H1 (cell line): ENCODE measurements around the gene FAM167B. TPM values are rescaled to one million over a fixed set of nuclear protein-coding genes. Genes with fewer than 3 reads are reported as not detected.

ENCODE experiments used
- CTCF ChIA-PET: fragments of 300-600 bp; sonication (Branson Sonifier 250); formaldehyde crosslinking; loops from one replicate; lab custom pipeline; 2021; ENCODE audit not compliant: partially characterized antibody; lab: Charles Lee
- POLR2A ChIA-PET: fragments of 300-600 bp; sonication (Branson Sonifier 250); formaldehyde crosslinking; loops from one replicate; lab custom pipeline; 2021; ENCODE audit warnings: inconsistent platforms; ENCODE audit not compliant: partially characterized antibody; lab: Charles Lee
- DNase-seq, 2 experiments: peaks; one replicate each; pipeline versions ENCODE4 v3.0.0 to v3.0.0-alpha.2; 2010 to 2022; ENCODE audit warnings: low spot score in 2 of 2, low read depth in 1 of 2, mixed read lengths in 1 of 2
- FAIRE-seq: peaks from 2 replicates; lab custom pipeline; 2011; peaks lifted over from hg19 to GRCh38; lab: Jason Lieb, UNC
- H2AFZ ChIP-seq: 2 replicates; pipeline ENCODE4 v1.8.1; 2012; ENCODE audit warnings: low read length, inconsistent platforms
- H2AK5ac ChIP-seq: 2 replicates; pipeline ENCODE4 v1.6.1; 2013; ENCODE audit warnings: low read depth, low read length
- H2BK120ac ChIP-seq: replicated peaks from 2 replicates; pipeline ENCODE3; 2013; ENCODE audit warnings: low read depth, low read length, inconsistent platforms
- H2BK12ac ChIP-seq: 2 replicates; pipeline ENCODE4 v1.6.1; 2013; ENCODE audit warnings: low read depth, low read length
- H2BK15ac ChIP-seq: 2 replicates; pipeline ENCODE4 v1.6.1; 2013; ENCODE audit warnings: low read length
- H2BK20ac ChIP-seq: 2 replicates; pipeline ENCODE4 v1.6.1; 2013; ENCODE audit warnings: low read length
- H2BK5ac ChIP-seq: 2 replicates; pipeline ENCODE4 v1.6.1; 2013; ENCODE audit warnings: low read depth, low read length
- H3K14ac ChIP-seq: 2 replicates; pipeline ENCODE4 v1.6.1; 2013; ENCODE audit warnings: inconsistent platforms; ENCODE audit not compliant: insufficient read length
- H3K18ac ChIP-seq: 2 replicates; pipeline ENCODE4 v1.6.1; 2013; ENCODE audit warnings: low read length; ENCODE audit errors: extremely low read depth
- H3K23ac ChIP-seq: 2 replicates; pipeline ENCODE4 v1.6.1; 2013; ENCODE audit warnings: inconsistent platforms; ENCODE audit not compliant: insufficient read length
- H3K23me2 ChIP-seq: 2 replicates; pipeline ENCODE4 v1.6.1; 2013; ENCODE audit warnings: low read depth, low read length
- H3K27ac ChIP-seq: 2 replicates; pipeline ENCODE4 v1.6.1; 2011; ENCODE audit warnings: low read depth, low read length, inconsistent platforms
- H3K27me3 ChIP-seq, 4 experiments: replicated peaks in 1 of 4; 1 replicate in 1 of 4; 2 replicates in 3 of 4; pipeline versions ENCODE4 v1.6.1 to v1.8.1; 2011 to 2013; ENCODE audit warnings: low read length in 3 of 4, mild to moderate bottlenecking in 3 of 4, inconsistent platforms in 2 of 4, mixed read lengths in 2 of 4, moderate library complexity in 1 of 4; ENCODE audit not compliant: control insufficient read depth in 3 of 4, insufficient read depth in 3 of 4; ENCODE audit errors: extremely low read depth in 1 of 4
- H3K36me3 ChIP-seq, 4 experiments: 2 replicates each; pipeline versions ENCODE4 v1.6.1 to v1.8.1; 2011 to 2013; ENCODE audit warnings: mild to moderate bottlenecking in 4 of 4, low read length in 3 of 4, moderate library complexity in 2 of 4, control low read depth in 1 of 4, inconsistent platforms in 1 of 4; ENCODE audit not compliant: insufficient read depth in 4 of 4, control insufficient read depth in 2 of 4
- H3K4ac ChIP-seq: replicated peaks from 2 replicates; pipeline ENCODE3; 2013; ENCODE audit warnings: low read length, low read depth, mixed read lengths, inconsistent platforms; ENCODE audit not compliant: insufficient read length
- H3K4me1 ChIP-seq, 4 experiments: replicated peaks in 1 of 4; 1 replicate in 1 of 4; 2 replicates in 3 of 4; pipeline versions ENCODE4 v1.6.1 to v1.8.1; 2011 to 2013; ENCODE audit warnings: low read length in 3 of 4, inconsistent platforms in 2 of 4, mixed read lengths in 1 of 4; ENCODE audit not compliant: insufficient read depth in 4 of 4, control insufficient read depth in 3 of 4
- H3K4me2 ChIP-seq, 2 experiments: 2 replicates each; pipeline versions ENCODE4 v1.6.1 to v1.8.1; 2011 to 2013; ENCODE audit warnings: low read depth in 2 of 2, low read length in 2 of 2, control low read depth in 1 of 2, inconsistent platforms in 1 of 2, mild to moderate bottlenecking in 1 of 2; ENCODE audit not compliant: insufficient read depth in 1 of 2
- H3K4me3 ChIP-seq, 4 experiments: fragments of 200-600, 300-600 bp in 1 of 4; sonication (generic), shearing (Covaris generic), sonication (Bioruptor Twin) in 1 of 4; 2 replicates each; pipeline versions ENCODE4 v1.5.1 to v1.8.1; 2011 to 2016; ENCODE audit warnings: low read length in 4 of 4, low read depth in 3 of 4, control low read depth in 2 of 4, inconsistent platforms in 2 of 4, mild to moderate bottlenecking in 2 of 4, mixed read lengths in 1 of 4, moderate library complexity in 1 of 4; ENCODE audit not compliant: insufficient read depth in 2 of 4; ENCODE audit errors: extremely low read depth in 1 of 4
- H3K56ac ChIP-seq: replicated peaks from 2 replicates; pipeline ENCODE3; 2013; ENCODE audit warnings: low read depth, mild to moderate bottlenecking, mixed read lengths, low read length, inconsistent platforms; ENCODE audit not compliant: insufficient read length
- H3K79me1 ChIP-seq: 2 replicates; pipeline ENCODE4 v1.6.1; 2013; ENCODE audit warnings: low read depth, low read length, control low read depth
- H3K79me2 ChIP-seq, 2 experiments: 2 replicates each; pipeline versions ENCODE4 v1.6.1 to v1.8.1; 2012 to 2013; ENCODE audit warnings: low read length in 2 of 2, mild to moderate bottlenecking in 2 of 2, inconsistent platforms in 1 of 2; ENCODE audit not compliant: insufficient read depth in 2 of 2, control insufficient read depth in 1 of 2
- H3K9ac ChIP-seq, 4 experiments: replicated peaks in 1 of 4; 1 replicate in 1 of 4; 2 replicates in 3 of 4; pipeline versions ENCODE4 v1.6.1 to v1.8.1; 2011 to 2013; ENCODE audit warnings: low read depth in 3 of 4, low read length in 3 of 4, control low read depth in 2 of 4, mild to moderate bottlenecking in 2 of 4, moderate library complexity in 2 of 4, inconsistent platforms in 1 of 4; ENCODE audit errors: extremely low read depth in 1 of 4
- H3K9me3 ChIP-seq, 2 experiments: 2 replicates each; pipeline versions ENCODE4 v1.6.1 to v1.8.1; 2012 to 2013; ENCODE audit warnings: mild to moderate bottlenecking in 2 of 2, moderate library complexity in 2 of 2, control low read depth in 1 of 2, inconsistent platforms in 1 of 2, low read depth in 1 of 2, low read length in 1 of 2, mixed read lengths in 1 of 2; ENCODE audit not compliant: insufficient read depth in 2 of 2
- H4K20me1 ChIP-seq, 2 experiments: replicated peaks in 1 of 2; 2 replicates each; pipeline versions ENCODE3 to v1.8.1; 2011 to 2013; ENCODE audit warnings: inconsistent platforms in 2 of 2, low read length in 2 of 2, mild to moderate bottlenecking in 1 of 2; ENCODE audit not compliant: insufficient read depth in 2 of 2, control insufficient read depth in 1 of 2
- H4K5ac ChIP-seq: 2 replicates; pipeline ENCODE4 v1.6.1; 2013; ENCODE audit warnings: low read length, low read depth, mixed read lengths, inconsistent platforms; ENCODE audit not compliant: insufficient read length
- H4K8ac ChIP-seq: 2 replicates; pipeline ENCODE4 v1.8.0; 2013; ENCODE audit warnings: mild to moderate bottlenecking, moderate library complexity, low read length, inconsistent platforms; ENCODE audit not compliant: insufficient read depth; ENCODE audit errors: extremely low read depth
- H4K91ac ChIP-seq: replicated peaks from 2 replicates; pipeline ENCODE3; 2013; ENCODE audit warnings: low read length, mixed read lengths, inconsistent platforms; ENCODE audit not compliant: insufficient read length
- EZH2 ChIP-seq: fragments of 200-600 bp; sonication (generic); IDR thresholded peaks from 2 replicates; pipeline ENCODE4 v1.7.1; 2012; ENCODE audit warnings: low read depth, mild to moderate bottlenecking, moderate library complexity, low read length, inconsistent platforms; ENCODE audit not compliant: severe bottlenecking
- WGBS, 2 experiments: shearing (Covaris generic) in 1 of 2; methylation state at CpG; one replicate each; pipeline versions ENCODE4 v1.1.6 to v1.1.7; 2013 to 2015; ENCODE audit warnings: low lambda C conversion rate in 2 of 2, mixed read lengths in 2 of 2, inconsistent platforms in 1 of 2, low coverage in 1 of 2, missing lambda C conversion rate in 1 of 2; ENCODE audit not compliant: insufficient replicate concordance in 2 of 2, insufficient coverage in 1 of 2, insufficient read length in 1 of 2; ENCODE audit errors: extremely low coverage in 1 of 2, missing lambda C conversion rate in 1 of 2; 5-methylcytosine and 5-hydroxymethylcytosine counted together
- polyA plus RNA-seq, 7 experiments: library from polyadenylated mRNA; depleted of rRNA in 3 of 7; stranded (reverse) in 5 of 7; unstranded in 2 of 7; fragments of >200 nt in 5 of 7; fragments of 200-250 nt in 2 of 7; gene quantifications; 1 replicate in 5 of 7; 2 replicates in 1 of 7; 4 replicates in 1 of 7; pipeline versions ENCODE4 v1.2.1 to v1.2.3, GENCODE V29; 2011 to 2013; ENCODE audit warnings: missing spikeins in 2 of 7, mixed read lengths in 2 of 7
- total RNA-seq: library from RNA; stranded (reverse); fragmentation: NEBNext Ultra II Directional; extraction: Animal tissue kit (Norgen Biotek cat#: 25700); gene quantifications from 2 replicates; pipeline ENCODE4 v1.2.1, GENCODE V29; 2021

Gene FAM167B
- total and polyA plus RNA-seq, 2 of the 8 experiments (the other 6 are each of a cell fraction or from before 2014, with no cell fraction given) = 2.8 to 3.9 TPM

- CTCF ChIA-PET = interaction anchor here (1.1 to 2.3 kb wide), 3 partner anchors 12 to 98 kb away, joined by 3 to 7 read pairs (median 3); no protein-coding TSS in a partner anchor
- Histone ChIP-seq H3K56ac (no peak overlapping the region), H3K79me1 (no peaks in the 10 kb centered on the region; the same call in 1 of the 2 replicates), H2BK15ac (no peak overlapping the region), H2BK120ac (no peak overlapping the region), H4K5ac (no peak overlapping the region), H3K27ac (no peak overlapping the region), H3K27me3 (no peaks in the 10 kb centered on the region), H2AFZ (no peak overlapping the region), H2AK5ac (no peak overlapping the region), H3K79me2 (peaks cover 0 to 24% of the 10 kb centered on the region in 2 experiments; a peak in 3 of 4 replicates), H3K14ac (no peak overlapping the region), H3K18ac (no peak overlapping the region), H3K23me2 (peaks cover 8% of the 10 kb centered on the region; the same call in 1 of the 2 replicates), H3K4ac (no peak overlapping the region), H3K36me3 (peaks cover 2 to 18% (median 8%) of the 10 kb centered on the region in 4 experiments; a peak in 4 of 8 replicates), H4K8ac (no peak overlapping the region; the same call in 1 of the 2 replicates), H4K20me1 (peaks cover 1 to 3% of the 10 kb centered on the region in 2 experiments), H3K4me1 (peaks cover 0 to 7% (median 2%) of the 10 kb centered on the region in 4 experiments; a peak in 3 of 7 replicates), H2BK5ac (no peak overlapping the region), H2BK12ac (no peak overlapping the region), H2BK20ac (no peak overlapping the region), H3K4me3 (no peak overlapping the region), H3K4me2 (no peak overlapping the region), H3K9me3 (no peaks in the 10 kb centered on the region), H4K91ac (no peak overlapping the region), H3K9ac (no peak overlapping the region), H3K23ac (no peak overlapping the region)
- DNase-seq (no peak), FAIRE-seq (no peak)
- POLR2A ChIA-PET = interaction anchor here (1.0 to 8.0 kb wide), 6 partner anchors 9 to 39 kb away, joined by 3 to 52 read pairs (median 4); partner anchors contain the start of genes DCDC2B and IQCC
- 87% methylated on average over 5 of the region's 7 CpGs; no CpG with 5 or more reads in 1 of the 2 experiments for WGBS, 2 experiments
- TF ChIP-seq EZH2 = no peak
Observed at GRCh38 chr1:32219022-32219421, 28.0 kb upstream of the FAM167B start.
